ENCODE measurements around the gene LPAR3.

DNA sequence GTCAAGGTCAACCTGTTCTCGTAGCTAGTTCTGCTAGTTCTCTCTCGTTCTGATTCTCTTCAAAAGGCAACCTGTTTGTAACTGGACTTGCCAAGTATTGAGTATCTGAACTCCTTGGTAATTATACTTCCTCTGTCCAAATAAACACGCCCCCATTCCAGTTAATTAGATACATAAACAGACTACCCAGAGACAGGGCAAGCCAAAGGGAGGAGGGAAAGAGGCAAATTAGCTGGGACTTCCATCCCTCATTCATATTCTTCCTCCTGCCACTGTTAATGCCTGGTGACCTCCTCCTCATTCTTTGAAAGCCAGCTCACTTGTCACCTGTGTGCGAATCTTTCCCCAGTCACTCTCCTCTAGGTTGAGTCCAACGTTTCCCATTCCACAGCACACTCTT, 62.9 kb downstream of the LPAR3 start:
- TF ChIP-seq, protein P1, sequence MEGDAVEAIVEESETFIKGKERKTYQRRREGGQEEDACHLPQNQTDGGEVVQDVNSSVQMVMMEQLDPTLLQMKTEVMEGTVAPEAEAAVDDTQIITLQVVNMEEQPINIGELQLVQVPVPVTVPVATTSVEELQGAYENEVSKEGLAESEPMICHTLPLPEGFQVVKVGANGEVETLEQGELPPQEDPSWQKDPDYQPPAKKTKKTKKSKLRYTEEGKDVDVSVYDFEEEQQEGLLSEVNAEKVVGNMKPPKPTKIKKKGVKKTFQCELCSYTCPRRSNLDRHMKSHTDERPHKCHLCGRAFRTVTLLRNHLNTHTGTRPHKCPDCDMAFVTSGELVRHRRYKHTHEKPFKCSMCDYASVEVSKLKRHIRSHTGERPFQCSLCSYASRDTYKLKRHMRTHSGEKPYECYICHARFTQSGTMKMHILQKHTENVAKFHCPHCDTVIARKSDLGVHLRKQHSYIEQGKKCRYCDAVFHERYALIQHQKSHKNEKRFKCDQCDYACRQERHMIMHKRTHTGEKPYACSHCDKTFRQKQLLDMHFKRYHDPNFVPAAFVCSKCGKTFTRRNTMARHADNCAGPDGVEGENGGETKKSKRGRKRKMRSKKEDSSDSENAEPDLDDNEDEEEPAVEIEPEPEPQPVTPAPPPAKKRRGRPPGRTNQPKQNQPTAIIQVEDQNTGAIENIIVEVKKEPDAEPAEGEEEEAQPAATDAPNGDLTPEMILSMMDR (IDR thresholded peaks at IDR 0.05) = no peak
- no peak for TF ChIP-seq POLR2A (IDR thresholded peaks at IDR 0.05)
